Measurements from ENCODE around the gene RAB40C.

Gene RAB40C

DNA sequence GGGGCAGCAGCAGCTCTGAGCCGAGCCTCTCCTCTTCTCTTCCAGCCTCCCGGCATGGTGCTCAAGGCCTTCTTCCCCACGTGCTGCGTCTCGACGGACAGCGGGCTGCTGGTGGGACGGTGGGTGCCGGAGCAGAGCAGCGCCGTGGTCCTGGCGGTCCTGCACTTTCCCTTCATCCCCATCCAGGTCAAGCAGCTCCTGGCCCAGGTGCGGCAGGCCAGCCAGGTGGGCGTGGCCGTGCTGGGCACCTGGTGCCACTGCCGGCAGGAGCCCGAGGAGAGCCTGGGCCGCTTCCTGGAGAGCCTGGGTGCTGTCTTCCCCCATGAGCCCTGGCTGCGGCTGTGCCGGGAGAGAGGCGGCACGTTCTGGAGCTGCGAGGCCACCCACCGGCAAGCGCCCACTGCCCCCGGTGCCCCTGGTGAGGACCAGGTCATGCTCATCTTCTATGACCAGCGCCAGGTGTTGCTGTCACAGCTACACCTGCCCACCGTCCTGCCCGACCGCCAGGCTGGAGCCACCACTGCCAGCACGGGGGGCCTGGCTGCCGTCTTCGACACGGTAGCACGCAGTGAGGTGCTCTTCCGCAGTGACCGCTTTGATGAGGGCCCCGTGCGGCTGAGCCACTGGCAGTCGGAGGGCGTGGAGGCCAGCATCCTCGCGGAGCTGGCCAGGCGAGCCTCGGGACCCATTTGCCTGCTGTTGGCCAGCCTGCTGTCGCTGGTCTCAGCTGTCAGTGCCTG is 15.7 kb upstream of the RAB40C start:
- FAIRE-seq: no peak
- no peak for DNase-seq (ENCODE audit: insufficient read length, low spot score)

DNA sequence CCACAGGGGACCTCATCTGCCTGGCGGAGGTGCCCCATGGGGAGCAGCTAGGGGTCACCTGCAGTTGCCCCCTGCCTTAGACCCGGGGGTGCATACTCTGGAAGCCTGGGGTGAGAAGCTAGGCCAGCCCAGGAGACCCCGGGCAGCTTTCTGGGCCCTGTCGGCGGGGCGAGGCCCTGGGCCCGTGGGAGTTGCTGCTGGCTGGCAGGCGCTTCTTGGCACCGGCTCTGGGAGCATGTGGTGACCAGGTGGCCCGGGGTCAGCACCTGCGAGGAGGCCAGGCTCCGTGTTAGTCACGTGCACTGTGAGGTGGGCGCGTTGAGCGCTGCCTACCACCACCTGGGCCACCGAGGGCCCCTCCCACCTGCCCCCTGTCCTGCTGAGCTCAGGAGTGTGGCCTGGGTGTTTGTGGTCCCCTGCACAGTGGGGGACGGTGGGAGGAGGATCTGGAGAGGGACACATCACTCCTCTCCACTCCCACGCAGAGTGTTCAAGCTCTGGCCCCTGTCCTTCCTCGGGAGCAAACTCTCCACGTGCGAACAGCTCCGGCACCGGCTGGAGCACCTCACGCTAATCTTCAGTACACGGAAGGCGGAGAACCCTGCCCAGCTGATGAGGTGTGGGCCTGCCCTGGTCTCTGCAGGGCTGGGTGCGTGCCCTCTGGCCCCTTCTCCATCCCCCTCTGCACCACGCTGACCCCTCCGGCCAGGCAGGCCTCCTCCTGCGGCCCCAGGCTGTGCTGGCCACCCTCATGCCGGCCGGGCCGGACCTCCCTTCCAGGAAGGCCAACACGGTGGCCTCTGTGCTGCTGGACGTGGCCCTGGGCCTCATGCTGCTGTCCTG is 14.3 kb upstream of the RAB40C start:
- FAIRE-seq: no peak
- no peak for DNase-seq (ENCODE audit: insufficient read length, low spot score)

DNA sequence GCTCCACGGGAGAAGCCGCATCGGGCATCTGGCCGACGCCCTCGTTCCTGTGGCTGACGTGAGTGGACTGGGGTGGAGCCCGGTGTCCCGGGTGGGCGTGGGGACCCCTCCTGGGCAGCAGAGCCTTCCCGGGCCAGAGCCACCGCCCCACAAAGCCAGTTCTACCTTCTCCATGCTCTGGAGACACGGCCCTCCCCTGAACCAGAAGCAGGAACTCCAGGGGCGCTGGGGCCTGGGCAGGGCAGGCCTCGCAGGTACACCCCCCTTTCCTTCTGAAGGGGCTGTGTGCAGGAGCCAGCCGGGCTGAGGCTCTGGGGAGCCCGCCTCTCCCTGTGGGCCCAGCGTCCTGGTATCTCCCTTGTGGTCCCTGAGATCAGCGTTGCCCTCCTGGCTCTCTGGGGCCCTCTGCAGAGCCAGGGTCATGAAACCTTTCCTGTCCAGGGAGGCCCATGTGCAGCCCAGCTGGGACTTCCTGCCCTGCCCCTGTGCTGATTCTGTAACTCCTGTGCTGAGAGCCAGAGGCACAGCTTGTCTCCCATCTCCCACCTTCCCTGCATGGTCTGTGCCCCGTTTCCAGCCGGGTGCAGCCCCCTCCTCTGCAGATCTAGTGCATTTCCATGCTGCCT is 13.6 kb upstream of the RAB40C start:
- no peak for FAIRE-seq
- DNase-seq (ENCODE audit: insufficient read length, low spot score): no peak

DNA sequence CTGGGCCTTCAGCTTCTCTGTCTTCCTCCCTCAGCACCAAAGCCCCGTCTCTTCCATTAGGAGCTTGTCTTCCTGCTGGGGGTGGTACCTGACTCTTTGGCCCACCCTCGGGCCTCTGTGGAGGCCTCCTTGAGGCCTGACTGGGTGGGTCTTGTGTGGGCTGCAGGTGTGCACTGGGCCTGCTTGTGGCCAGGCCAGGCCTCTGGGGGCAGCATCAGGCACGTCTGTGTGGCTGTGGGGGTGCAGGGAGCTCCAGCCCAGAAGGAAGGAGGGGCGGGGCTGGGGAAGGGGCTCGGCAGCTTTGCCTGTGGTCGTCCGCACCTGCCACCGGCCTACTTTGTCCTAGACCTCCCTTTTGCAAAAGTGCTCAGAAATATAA is 13.1 kb upstream of the RAB40C start:
- no peak for DNase-seq (ENCODE audit: insufficient read length, low spot score)
- no peak for FAIRE-seq

DNA sequence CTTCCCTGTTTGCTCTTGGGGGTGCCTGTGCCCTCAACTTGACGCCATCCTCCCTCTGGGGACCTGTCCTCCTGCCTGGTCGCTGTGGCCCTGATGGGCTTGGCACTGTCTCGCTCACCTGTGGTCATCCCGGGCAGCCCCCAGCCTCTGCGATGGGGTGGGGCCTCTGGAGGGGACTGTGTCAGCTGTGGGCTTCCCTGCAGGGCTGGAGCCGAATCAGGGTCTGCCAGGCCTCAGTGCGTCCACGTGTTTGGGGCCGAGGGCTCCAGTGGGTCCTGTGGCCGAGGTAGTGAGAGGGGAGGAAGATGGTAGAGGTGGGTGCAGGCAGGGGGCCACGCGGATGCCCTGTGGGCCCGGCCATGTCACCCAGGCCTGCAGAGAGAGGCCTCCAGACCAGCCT is 12.1 kb upstream of the RAB40C start:
- DNase-seq (ENCODE audit: insufficient read length, low spot score) (no peak), FAIRE-seq (no peak)

DNA sequence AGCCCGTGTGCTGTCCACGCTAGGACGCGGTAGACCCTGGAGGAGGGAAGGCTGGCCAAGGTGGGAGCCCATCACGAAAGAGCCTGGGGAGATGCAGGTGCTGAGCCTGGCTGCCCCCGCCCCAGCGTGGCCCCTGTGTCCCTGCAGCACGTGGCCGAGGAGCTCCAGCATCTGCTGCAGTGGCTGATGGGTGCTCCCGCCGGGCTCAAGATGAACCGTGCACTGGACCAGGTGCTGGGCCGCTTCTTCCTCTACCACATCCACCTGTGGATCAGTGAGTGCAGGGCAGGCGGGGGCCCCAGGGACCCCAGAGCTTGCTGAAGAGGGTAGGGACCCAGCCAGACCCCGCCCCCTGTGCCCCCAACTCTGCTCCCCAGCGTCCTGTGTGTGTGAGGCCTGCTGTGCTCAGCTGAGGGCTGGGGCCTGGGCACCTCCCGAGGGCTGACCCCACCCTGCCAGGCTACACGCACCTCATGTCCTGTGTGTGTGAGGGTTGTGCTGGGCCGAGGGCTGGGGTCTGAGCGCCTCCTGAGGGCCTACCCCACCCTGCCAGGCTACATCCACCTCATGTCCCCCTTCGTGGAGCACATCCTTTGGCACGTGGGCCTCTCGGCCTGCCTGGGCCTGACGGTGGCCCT is 11.5 kb upstream of the RAB40C start:
- DNase-seq (ENCODE audit: insufficient read length, low spot score) (no peak), FAIRE-seq (no peak)

DNA sequence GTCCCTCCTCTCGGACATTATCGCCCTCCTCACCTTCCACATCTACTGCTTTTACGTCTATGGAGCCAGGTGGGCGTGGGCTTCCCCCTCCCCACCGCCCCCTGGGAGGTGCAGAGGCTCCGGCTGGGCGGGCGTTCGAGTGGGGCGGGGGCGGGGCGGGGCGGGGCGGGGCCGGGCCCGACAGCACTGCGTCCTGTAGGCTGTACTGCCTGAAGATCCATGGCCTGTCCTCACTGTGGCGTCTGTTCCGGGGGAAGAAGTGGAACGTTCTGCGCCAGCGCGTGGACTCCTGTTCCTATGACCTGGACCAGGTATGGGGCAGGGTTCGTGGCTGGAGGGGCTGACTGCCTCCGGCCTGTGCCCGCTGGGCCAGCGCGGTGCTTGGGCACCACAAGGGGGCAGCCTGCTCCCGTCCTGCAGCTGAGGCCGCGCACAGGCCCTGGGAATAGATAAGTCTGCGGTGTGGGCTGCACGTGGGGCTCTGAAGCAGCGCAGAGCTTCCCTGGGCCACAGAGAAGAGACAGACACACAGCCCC is 10.9 kb upstream of the RAB40C start:
- DNase-seq (ENCODE audit: insufficient read length, low spot score): no peak
- FAIRE-seq: no peak

DNA sequence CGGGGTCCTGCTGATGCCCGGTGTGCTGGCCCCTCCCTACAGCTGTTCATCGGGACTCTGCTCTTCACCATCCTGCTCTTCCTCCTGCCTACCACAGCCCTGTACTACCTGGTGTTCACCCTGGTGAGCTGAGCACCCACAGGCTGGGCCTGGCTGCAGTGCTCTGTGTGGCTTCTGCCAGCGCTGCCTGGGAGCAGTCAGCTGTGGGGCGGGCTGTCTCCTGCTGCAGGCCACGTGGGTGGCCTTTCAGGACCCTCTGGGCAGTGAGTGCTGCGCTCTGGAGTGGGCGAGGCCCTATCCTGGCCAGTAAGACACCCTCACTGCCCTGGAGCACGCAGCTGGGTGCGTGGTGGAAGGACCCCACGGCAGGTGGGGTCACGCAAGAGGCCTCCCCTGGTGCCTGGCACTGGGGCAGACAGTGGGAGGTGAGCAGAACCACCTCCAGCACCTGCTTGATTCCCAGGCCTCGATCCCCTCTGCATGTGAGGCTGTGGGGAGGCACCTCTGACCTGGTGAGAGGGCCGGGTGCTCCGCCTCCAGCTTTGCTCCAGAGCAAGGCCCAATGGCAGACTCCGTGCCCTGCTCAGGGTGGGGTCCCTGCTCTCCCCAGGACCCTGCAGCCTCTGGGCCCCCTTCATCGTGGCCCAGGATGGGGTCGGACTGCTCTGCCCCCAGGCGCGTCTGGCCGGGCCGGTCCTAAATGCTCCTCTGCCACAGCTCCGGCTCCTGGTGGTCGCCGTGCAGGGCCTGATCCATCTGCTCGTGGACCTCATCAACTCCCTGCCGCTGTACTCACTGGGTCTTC is 9.5 kb upstream of the RAB40C start:
- FAIRE-seq (no peak), DNase-seq (ENCODE audit: insufficient read length, low spot score) (no peak)

DNA sequence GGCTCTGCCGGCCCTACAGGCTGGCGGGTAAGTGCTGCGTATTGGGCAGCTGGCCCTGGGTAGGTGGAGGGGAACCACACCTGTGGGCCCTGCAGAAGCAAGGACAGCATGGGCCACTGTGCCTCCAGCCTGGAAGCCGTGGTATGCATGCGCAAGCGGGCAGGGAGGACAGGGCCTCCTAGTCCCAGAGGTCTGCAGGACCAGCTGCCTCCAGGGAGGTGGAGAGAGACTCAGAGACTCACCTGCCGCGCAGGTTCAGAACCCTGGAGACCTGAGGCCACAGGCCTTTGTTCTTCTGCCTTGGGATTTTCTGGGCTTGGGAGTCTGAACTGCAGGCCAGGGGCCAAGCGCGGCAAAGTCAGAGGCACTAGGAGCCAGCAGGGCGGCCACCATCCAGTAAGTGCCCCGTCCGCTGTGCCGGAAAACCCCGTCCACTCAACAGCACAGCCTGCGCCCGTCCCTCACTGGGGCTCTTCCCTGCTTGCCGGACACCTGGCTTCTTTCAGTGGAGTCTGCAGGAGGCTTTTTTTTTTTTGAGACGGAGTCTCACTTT is 8.8 kb upstream of the RAB40C start:
- DNase-seq (ENCODE audit: insufficient read length, low spot score): no peak
- no peak for FAIRE-seq

DNA sequence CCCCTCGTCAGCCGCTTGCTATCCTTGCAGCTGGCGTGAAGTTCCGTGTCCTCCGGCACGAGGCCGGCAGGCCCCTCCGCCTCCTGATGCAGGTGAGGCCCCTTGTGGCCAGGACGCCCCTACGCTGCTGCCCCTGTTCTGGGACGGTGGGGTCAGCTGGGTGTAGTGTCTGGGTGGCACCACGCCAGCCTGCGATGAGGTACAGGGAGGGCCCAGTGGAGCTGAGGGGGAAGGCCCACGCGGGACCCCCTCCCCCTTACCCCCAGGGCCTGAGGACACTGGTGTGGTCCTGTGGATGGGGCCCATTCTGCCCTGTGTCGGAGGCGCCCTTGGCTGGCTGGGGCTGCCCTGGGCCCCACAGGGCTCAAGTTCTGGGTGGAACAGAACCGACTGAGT is 7.7 kb upstream of the RAB40C start:
- no peak for DNase-seq (ENCODE audit: insufficient read length, low spot score)

DNA sequence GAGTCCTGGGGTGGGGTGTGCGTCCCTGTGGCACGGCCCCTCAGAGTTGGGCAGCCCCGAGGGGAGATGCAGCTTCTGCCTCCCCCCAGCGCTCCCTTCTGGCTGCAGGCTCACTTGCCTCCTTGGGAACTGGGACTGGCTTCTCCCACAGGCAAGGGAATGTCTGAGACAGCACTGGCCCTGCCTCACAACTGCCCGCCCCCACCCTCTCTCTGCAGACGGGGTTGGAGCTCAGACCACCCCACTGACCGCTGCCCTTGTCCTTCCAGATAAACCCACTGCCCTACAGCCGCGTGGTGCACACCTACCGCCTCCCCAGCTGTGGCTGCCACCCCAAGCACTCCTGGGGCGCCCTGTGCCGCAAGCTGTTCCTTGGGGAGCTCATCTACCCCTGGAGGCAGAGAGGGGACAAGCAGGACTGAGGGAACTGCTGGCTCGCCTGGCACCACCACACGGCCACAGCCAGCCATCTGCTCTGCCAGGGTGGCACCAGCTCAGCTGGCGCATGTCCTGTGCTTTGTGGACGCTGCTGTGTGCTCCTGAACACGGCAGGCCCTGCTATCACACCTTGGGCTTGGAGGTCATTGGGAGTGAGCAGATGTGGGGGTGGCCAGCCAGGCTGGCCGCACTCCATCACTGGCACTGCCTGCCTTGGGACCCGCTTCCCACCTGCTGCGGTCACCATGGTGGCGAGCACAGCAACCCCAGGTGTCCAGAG is 7.1 kb upstream of the RAB40C start:
- DNase-seq (ENCODE audit: insufficient read length, low spot score) (no peak), FAIRE-seq (peak; percentile 33)

More for the DNA sequence above, 7.7 kb upstream of the RAB40C start:
- no peak for FAIRE-seq

DNA sequence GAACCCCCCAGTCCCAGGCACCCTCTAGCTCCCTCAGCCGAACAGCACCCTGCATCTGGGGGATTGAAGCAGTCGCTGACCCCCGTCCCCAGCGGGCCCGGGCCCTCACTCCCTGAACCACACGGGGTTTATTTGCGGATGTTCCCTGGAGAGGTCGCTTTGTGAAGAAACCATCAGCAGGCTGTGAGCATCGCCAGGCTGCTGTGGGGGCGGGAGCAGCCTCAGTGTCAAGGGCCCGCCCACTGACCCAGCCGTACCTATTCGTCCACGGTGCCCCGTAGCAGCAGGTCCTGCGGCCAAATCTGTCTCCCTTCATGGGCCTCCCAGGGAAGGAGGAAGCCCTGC is 6.4 kb upstream of the RAB40C start:
- no peak for FAIRE-seq

DNA sequence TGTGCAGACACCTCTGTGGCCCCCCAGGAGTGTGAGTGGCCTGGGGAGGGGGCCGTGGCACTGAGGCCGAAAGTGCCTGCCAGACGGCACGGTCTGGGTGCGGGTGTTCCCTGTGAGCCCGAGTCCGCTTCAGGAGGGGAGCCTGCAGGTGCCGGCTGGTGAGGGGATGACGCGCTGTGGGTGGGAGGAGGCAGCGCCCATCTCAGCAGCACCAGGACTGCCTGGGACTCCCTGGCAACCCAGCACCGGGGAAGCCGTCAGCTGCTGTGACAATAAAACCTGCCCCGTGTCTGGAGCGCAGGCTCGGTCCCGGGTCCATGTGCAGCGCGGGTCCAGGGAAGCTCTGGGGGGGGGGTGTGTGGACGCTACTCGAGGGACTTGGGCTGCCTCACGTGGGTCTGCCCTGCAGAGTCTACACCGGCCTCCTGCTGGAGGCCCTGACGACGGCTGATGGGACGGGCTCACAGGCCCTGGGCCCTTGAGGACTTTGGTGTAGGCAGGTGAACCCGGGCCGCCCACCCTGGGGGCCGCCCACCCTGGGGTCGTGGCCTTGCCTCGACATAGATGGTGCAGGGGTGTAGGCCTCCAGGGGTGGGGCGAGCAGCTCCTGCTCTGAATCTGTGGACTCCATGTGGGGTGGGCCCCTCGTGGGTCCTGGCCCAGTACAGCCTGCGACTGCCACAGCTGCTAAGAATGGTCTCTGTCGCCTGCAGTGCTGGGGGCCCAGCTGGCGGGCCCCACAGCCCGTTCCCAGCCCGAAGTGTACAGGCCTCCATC is 5.9 kb upstream of the RAB40C start:
- no peak for DNase-seq (ENCODE audit: insufficient read length, low spot score)
- FAIRE-seq: no peak

More for the DNA sequence above, 6.4 kb upstream of the RAB40C start:
- DNase-seq (ENCODE audit: insufficient read length, low spot score): no peak

DNA sequence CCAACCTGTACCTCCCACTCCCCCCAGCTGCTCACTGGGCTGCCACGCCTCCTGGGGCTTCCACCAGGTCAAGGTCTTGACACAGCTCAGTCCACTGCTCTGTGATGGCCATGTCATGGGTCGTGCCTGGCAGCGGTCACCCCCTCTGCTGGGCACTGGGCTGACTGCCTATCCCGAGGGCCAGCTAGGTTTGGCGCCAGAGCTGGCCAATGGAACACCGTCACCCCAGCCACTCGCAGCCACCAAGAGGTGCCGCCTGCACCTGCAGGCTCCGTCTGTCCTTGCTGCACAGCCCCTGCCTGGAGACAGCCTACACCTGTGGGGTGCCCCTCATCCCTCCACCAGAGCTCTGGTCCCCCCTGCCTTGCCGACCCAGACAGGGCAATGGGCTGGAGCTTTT is 4.5 kb upstream of the RAB40C start:
- FAIRE-seq (no peak), DNase-seq (ENCODE audit: insufficient read length, low spot score) (no peak)

DNA sequence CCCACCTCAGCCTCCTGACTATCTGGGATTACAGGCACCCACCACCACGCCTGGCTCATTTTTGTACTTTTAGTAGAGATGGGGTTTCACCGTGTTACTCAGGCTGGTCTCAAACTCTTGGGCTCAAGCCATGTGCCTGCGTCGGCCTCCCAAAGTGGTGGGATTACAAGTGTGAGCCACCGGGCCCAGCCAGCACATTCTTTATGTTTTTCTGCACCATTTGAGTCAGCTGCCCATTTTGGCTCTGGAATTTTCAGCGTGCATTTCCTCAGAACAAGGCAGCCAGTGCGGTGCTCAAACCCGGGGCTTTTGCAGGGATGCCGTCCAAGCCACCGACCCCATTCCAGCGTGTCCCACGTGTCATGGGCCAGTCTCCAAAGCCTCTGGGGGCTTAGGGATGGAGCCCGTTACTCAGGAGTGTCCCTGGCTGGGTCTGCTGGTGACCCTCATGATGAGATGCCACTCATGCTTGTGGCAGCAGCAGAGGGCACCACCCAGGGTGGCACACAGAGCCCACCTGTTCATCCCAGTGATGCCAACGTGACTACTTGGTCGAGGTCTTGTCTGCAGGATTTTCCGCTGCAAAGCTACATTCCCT is 3.7 kb upstream of the RAB40C start:
- DNase-seq (ENCODE audit: insufficient read length, low spot score): no peak
- no peak for FAIRE-seq

DNA sequence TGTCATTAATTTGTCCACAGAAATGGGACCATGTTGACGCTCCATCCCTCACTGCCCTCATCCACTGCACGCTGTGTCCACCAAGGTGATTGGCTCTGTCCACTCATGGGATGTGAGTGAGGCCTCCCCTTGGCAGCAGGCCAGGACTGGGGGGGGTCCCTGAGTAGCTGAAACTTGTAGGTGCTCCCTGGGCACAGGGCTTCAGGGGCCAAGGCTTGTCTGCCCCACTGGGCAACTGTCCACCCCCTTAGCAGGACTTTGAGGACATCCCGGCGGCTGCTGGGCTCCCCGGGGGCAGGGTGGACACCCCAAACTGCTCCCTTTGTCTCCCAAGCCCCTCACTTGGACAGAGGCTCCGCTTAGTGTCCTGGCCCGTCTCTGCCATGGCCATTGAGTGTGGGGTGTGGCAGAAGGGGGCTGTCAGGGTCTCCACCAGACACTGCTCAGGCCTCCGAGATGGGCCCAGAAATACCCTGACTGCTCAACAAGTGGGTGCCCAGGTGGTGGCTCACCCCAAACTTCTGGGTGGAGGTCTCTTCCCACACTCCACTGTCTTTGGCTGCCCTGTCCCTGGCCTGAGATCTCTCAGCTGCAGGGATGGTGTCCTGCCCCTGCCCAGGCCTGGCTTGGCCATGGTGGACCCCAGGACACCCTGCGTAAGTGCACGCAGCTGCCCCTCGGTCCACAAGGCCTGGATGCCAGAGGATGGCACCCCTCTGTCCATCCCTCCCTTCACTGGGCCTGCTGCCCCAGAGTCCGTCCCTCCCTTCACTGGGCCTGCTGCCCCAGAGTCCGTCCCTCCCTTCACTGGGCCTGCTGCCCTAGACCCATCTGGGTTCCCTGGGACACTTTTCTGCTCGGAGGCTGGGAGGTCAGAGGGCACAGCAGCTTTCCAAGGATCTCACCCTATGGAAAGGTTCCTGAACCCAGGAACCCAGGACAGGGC is 2.9 kb upstream of the RAB40C start:
- DNase-seq (ENCODE audit: insufficient read length, low spot score) (no peak), FAIRE-seq (no peak)

DNA sequence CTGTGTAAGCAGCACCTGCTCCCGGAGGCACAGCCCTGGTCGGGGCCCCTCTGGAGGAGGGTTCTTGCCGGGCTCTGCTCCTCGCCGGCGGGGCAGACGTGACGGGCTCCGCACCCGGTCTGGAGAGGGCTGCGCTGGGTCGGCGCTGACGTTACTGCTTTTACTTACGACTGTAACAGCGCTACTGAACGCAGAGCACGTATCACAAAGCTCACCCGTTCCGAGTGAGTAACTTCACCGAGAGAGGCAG is 1.3 kb upstream of the RAB40C start:
- FAIRE-seq (peak; percentile 44), DNase-seq (ENCODE audit: insufficient read length, low spot score) (no peak)

Data from HTR-8/SVneo (cell line).